Measurements from ENCODE around the gene FOXF2. TPM values are rescaled to one million over a fixed set of nuclear protein-coding genes. Genes with fewer than 3 reads are reported as not detected.

The FOXF2 gene
- total RNA-seq, 1 donor from 2014 or later: not detected

DNA sequence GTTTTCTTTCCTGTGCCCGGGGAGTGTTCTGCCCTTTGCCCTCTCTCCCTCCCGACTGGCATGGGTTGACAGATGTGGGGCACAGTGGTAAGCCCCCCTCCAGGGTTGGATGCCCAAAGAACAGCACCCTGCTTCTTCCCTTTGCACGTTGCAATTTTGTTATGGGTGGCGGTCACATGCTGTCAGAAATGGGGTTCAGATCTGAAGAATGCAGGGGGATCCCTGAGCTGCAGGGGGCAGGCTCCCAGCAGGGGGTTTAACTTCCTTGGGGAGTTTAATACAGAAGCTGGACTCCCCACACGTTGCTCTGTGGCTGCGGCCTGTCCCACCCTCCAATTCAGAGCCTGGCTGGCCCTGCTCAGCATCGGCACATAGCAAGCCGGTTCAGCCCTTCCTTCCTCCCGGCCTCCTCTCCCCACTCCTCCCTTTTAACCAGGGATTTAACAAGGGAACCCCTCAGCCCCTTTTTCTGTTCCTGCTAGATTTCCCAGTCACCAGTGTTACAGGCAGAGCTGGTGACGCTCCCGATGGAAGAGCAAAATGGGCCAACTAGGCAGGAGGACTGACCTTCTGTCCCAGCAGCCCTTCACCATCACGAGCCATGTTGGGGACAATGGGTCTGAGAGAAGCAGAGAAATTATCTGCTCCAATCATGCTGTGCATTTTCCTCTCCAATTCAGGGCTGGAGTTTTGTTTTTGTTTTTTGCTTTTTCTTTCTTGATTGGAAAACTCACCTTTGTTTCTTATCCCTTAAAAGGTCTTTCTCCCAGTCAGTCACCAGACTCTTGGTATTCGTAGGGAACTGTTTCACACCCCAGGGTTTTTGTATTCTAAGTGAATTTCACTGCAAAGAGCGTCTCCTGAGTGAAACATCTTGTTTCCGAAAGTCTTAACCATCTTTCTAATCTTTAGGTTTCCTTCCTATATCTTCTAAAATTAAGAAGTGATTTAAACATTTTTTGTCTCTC is 6.8 kb downstream of the FOXF2 start:
- DNase-seq (no peak), ATAC-seq (ENCODE audit: low read depth) (no peak)
- ChIA-PET POLR2A (no interaction called here), CTCF (interaction anchor here (0.5 to 3.7 kb wide), 18 partner anchors 9 to 1229 kb away, joined by 3 to 55 read pairs (median 4); no protein-coding TSS in a partner anchor)
- intact Hi-C loops (cut with micrococcal nuclease): loop anchor here (2.0 to 5.0 kb wide), 4 partner anchors 15 to 1169 kb away; partner anchors contain the start of gene IRF4
- no peak overlapping the region for H3K27ac Mint-ChIP-seq
- peaks cover 10% of the 10 kb centered on the region for H3K4me1 Mint-ChIP-seq
- H3K36me3 Mint-ChIP-seq (ENCODE audit: low read depth): no peaks in the 10 kb centered on the region
- peaks cover 54% of the 10 kb centered on the region for H3K27me3 Mint-ChIP-seq
- no peak overlapping the region for H3K4me3 Mint-ChIP-seq
- TF ChIP-seq, protein P1, sequence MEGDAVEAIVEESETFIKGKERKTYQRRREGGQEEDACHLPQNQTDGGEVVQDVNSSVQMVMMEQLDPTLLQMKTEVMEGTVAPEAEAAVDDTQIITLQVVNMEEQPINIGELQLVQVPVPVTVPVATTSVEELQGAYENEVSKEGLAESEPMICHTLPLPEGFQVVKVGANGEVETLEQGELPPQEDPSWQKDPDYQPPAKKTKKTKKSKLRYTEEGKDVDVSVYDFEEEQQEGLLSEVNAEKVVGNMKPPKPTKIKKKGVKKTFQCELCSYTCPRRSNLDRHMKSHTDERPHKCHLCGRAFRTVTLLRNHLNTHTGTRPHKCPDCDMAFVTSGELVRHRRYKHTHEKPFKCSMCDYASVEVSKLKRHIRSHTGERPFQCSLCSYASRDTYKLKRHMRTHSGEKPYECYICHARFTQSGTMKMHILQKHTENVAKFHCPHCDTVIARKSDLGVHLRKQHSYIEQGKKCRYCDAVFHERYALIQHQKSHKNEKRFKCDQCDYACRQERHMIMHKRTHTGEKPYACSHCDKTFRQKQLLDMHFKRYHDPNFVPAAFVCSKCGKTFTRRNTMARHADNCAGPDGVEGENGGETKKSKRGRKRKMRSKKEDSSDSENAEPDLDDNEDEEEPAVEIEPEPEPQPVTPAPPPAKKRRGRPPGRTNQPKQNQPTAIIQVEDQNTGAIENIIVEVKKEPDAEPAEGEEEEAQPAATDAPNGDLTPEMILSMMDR (IDR thresholded peaks at IDR 0.05): no peak
- no peaks in the 10 kb centered on the region for H3K9me3 Mint-ChIP-seq

DNA sequence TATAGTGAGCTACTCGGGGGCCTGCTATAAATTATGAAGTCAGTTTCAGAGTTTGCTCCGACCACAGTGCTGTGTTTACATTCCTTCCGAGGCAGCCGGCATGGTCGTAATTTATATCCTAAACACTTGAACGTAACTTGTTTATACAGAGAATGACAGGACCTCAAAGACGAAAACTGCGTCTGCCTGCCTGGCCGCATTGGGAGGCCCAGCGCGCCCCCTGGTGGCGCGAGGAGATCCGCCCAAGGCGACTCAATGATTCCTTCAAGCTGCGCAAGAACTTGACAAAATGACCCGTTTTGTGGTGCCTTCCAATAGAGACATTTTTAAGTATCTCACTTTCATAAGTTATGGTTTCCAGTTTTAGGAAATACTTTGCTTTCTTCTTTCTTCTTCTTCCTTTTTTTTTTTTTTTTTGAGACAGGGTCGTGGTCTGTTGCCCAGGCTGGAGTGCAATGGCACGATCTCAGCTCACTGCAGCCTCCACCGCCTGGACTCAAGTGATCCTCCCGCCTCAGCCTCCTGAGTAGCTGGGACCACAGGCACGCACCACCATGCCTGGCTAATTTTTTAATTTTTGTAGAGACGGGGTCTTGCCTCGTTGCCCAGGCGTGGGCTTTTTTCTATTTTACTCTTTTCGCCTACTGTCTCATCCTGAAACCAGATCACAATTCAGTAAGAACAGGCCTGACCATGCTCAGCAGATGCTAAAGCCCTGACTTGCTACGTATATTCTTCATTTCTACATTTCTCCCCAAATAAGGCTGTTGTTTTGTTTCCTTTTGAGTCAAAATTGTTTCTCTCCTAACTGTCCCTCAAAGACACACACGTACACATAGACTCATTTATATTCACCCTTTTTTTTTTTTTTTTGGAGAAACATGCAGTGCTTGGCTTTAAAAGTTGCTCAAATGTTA is 7.8 kb downstream of the FOXF2 start:
- H3K4me3 Mint-ChIP-seq: no peak overlapping the region
- TF ChIP-seq, protein P1 (IDR thresholded peaks at IDR 0.05): peak; percentile 90
- intact Hi-C loops (cut with micrococcal nuclease): loop anchor here (1.0 to 5.0 kb wide), 6 partner anchors 600 to 1209 kb away; partner anchors contain the start of gene IRF4
- H3K27ac Mint-ChIP-seq: no peak overlapping the region
- no peaks in the 10 kb centered on the region for H3K9me3 Mint-ChIP-seq
- DNase-seq (peak; percentile 67), ATAC-seq (ENCODE audit: low read depth) (peak; percentile 58)
- POLR2A ChIA-PET: no interaction called here
- H3K27me3 Mint-ChIP-seq: peaks cover 48% of the 10 kb centered on the region
- H3K36me3 Mint-ChIP-seq (ENCODE audit: low read depth): no peaks in the 10 kb centered on the region
- CTCF ChIA-PET: interaction anchor here (0.6 to 3.7 kb wide), 20 partner anchors 9 to 1208 kb away, joined by 3 to 55 read pairs (median 4); no protein-coding TSS in a partner anchor
- H3K4me1 Mint-ChIP-seq: peaks cover 8% of the 10 kb centered on the region

GRCh38 chr6:1399085-1399780 is 9.9 kb downstream of the FOXF2 start:
- Mint-ChIP-seq H3K27me3 (peaks cover 43% of the 10 kb centered on the region), H3K36me3 (ENCODE audit: low read depth) (no peaks in the 10 kb centered on the region), H3K27ac (no peak overlapping the region), H3K9me3 (no peaks in the 10 kb centered on the region), H3K4me3 (no peak overlapping the region), H3K4me1 (peaks cover 4% of the 10 kb centered on the region)
- no peak for ATAC-seq (ENCODE audit: low read depth)
- CTCF ChIA-PET: interaction anchor here (0.7 kb wide), 1 partner anchor 806 kb away, joined by 3 read pairs; no protein-coding TSS in a partner anchor
- intact Hi-C loops (cut with micrococcal nuclease): loop anchor here (5.0 kb wide), 1 partner anchor 1007 kb away; the partner anchor contains the start of gene IRF4
- TF ChIP-seq, protein P1 (IDR thresholded peaks at IDR 0.05): no peak
- DNase-seq: no peak
- POLR2A ChIA-PET: no interaction called here

DNA sequence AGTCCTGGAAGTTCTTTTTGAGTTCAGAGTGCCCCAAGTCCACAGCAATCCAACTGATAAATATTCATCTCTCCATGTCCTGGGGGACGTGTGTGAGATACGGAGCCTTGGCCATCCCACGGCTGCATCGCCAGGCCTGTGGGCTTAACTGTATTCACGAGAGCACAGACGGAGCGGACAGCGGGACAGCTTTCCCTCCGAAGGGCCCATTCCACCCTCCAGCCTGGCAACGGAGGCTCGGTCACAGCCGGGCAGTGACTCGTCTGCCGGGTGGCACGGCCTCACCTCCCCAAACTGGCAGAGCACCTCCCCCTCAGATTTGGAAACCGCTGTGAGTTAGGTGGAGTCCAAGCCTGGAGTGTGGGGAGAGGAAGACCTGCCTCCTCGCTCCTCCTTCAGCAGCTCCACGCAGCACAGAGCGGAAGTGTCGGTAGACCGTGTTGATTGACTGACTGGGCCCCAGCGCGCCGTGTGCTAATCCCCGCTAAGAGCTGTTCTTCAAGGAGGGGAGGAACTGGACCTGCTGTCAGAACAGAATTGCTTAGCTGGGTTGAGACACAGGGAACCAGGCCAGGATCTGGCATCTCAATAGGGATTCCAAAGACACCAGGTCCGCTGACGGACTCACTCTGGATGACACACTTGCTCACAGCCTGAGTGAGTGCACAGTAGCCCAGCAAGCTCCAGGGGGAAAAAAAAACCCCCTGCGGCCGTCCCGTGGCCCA is 10.9 kb downstream of the FOXF2 start:
- POLR2A ChIA-PET: interaction anchor here (0.5 kb wide), 1 partner anchor 1254 kb away, joined by 3 read pairs; no protein-coding TSS in a partner anchor
- ATAC-seq (ENCODE audit: low read depth): no peak
- peaks cover 34% of the 10 kb centered on the region for H3K27me3 Mint-ChIP-seq
- no peak for DNase-seq
- no peak overlapping the region for H3K4me3 Mint-ChIP-seq
- peaks cover 4% of the 10 kb centered on the region for H3K4me1 Mint-ChIP-seq
- TF ChIP-seq, protein P1 (IDR thresholded peaks at IDR 0.05): no peak
- intact Hi-C loops (cut with micrococcal nuclease): no loop called here
- H3K36me3 Mint-ChIP-seq (ENCODE audit: low read depth): no peaks in the 10 kb centered on the region
- no peak overlapping the region for H3K27ac Mint-ChIP-seq
- H3K9me3 Mint-ChIP-seq: no peaks in the 10 kb centered on the region
- CTCF ChIA-PET: no interaction called here

Data from activated B cell treated with CpG ODN at 0.5 μM for 24 hours (primary cell).